Measurements from ENCODE around the gene GALNT7.

- TF ChIP-seq, protein P1, sequence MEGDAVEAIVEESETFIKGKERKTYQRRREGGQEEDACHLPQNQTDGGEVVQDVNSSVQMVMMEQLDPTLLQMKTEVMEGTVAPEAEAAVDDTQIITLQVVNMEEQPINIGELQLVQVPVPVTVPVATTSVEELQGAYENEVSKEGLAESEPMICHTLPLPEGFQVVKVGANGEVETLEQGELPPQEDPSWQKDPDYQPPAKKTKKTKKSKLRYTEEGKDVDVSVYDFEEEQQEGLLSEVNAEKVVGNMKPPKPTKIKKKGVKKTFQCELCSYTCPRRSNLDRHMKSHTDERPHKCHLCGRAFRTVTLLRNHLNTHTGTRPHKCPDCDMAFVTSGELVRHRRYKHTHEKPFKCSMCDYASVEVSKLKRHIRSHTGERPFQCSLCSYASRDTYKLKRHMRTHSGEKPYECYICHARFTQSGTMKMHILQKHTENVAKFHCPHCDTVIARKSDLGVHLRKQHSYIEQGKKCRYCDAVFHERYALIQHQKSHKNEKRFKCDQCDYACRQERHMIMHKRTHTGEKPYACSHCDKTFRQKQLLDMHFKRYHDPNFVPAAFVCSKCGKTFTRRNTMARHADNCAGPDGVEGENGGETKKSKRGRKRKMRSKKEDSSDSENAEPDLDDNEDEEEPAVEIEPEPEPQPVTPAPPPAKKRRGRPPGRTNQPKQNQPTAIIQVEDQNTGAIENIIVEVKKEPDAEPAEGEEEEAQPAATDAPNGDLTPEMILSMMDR (IDR thresholded peaks at IDR 0.05): no peak
- no peak for TF ChIP-seq POLR2AphosphoS5 (IDR thresholded peaks at IDR 0.05; ENCODE audit: low read depth, low read length)
- no peak for TF ChIP-seq TEAD4 (IDR thresholded peaks at IDR 0.05; ENCODE audit: borderline replicate concordance, insufficient read depth)
- TF ChIP-seq REST (IDR thresholded peaks at IDR 0.05; ENCODE audit: low read depth, low read length): no peak
- no peak for TF ChIP-seq TAF1 (IDR thresholded peaks at IDR 0.05; ENCODE audit: borderline replicate concordance, low read depth, low read length)
Observed at GRCh38 chr4:173267711-173268110, 99.1 kb downstream of the GALNT7 start.
